ENCODE results near the gene SMAD5. TPM values are rescaled to one million over a fixed set of nuclear protein-coding genes. Genes with fewer than 3 reads are reported as not detected.

The SMAD5 gene
- total RNA-seq, 1 donor from 2014 or later, result 29.7 TPM

DNA sequence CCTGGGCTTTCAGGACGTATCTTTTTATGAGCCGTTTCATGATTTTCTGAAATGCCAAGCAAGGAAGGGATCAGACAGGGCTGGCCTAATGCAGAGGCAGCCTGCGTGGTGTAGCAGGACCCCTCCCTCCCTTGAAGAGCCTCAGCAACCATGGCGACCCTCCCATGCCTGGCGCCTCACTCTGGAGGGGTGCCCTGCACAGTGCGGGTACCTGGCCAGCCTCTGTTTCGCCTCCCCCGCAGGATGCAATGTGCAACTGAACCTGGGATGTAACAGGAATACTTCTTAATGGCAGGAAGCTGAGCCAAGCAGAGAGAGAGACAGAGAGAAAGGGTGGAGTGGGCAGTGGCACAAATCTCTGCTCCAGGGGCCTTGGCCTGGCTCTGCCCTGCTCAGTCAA lies 83.6 kb downstream of the SMAD5 start:
- Histone ChIP-seq H3K36me3 (ENCODE audit: control insufficient read depth, insufficient read depth, low read length) (no peaks in the 10 kb centered on the region), H3K27me3 (ENCODE audit: control insufficient read depth, insufficient read depth, low read length) (peaks cover 2% of the 10 kb centered on the region), H3K4me3 (ENCODE audit: low read depth, low read length) (no peak overlapping the region)
- FAIRE-seq (no peak), DNase-seq (ENCODE audit: low read depth) (no peak)
- TF ChIP-seq, protein P1, sequence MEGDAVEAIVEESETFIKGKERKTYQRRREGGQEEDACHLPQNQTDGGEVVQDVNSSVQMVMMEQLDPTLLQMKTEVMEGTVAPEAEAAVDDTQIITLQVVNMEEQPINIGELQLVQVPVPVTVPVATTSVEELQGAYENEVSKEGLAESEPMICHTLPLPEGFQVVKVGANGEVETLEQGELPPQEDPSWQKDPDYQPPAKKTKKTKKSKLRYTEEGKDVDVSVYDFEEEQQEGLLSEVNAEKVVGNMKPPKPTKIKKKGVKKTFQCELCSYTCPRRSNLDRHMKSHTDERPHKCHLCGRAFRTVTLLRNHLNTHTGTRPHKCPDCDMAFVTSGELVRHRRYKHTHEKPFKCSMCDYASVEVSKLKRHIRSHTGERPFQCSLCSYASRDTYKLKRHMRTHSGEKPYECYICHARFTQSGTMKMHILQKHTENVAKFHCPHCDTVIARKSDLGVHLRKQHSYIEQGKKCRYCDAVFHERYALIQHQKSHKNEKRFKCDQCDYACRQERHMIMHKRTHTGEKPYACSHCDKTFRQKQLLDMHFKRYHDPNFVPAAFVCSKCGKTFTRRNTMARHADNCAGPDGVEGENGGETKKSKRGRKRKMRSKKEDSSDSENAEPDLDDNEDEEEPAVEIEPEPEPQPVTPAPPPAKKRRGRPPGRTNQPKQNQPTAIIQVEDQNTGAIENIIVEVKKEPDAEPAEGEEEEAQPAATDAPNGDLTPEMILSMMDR (IDR thresholded peaks at IDR 0.05; ENCODE audit: insufficient read depth, low read length, severe bottlenecking), result no peak

DNA sequence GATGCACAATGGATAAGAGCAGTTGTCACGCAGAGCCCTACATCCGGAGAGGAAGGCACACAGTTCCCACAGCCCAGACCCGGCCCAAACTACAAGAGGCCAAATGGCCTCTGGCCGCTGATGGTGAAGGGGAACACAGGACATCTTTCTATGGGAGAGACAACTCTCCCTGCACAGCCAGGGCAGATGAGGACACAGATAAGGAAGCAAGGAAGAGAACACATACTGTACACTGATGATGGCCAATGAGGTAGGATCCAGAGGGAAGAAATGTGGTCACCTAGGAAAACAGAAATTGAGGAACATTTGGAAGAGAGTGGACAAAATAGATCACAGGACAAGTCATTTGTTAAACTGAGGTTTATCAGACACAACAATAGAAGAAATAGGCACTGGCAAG lies 88.7 kb downstream of the SMAD5 start:
- no peaks in the 10 kb centered on the region for H3K36me3 ChIP-seq (ENCODE audit: control insufficient read depth, insufficient read depth, low read length)
- DNase-seq (ENCODE audit: low read depth) (no peak), FAIRE-seq (no peak)
- no peaks in the 10 kb centered on the region for H3K27me3 ChIP-seq (ENCODE audit: control insufficient read depth, insufficient read depth, low read length)
- TF ChIP-seq, protein P1 (IDR thresholded peaks at IDR 0.05; ENCODE audit: insufficient read depth, low read length, severe bottlenecking), result no peak
- H3K4me3 ChIP-seq (ENCODE audit: low read depth, low read length), result no peak overlapping the region

- TF ChIP-seq, protein P1 (IDR thresholded peaks at IDR 0.05; ENCODE audit: insufficient read depth, low read length, severe bottlenecking), result no peak
- DNase-seq (ENCODE audit: low read depth) (peak; percentile 13), FAIRE-seq (peak; percentile 23)
- Histone ChIP-seq H3K27me3 (ENCODE audit: control insufficient read depth, insufficient read depth, low read length) (peaks cover 5% of the 10 kb centered on the region), H3K36me3 (ENCODE audit: control insufficient read depth, insufficient read depth, low read length) (no peaks in the 10 kb centered on the region), H3K4me3 (ENCODE audit: low read depth, low read length) (no peak overlapping the region)
Measured at GRCh38 chr5:136222580-136223235, 90.1 kb downstream of the SMAD5 start.

GRCh38 chr5:136225796-136226195 lies 93.2 kb downstream of the SMAD5 start:
- TF ChIP-seq, protein P1 (IDR thresholded peaks at IDR 0.05; ENCODE audit: insufficient read depth, low read length, severe bottlenecking), result no peak
- H3K27me3 ChIP-seq (ENCODE audit: control insufficient read depth, insufficient read depth, low read length), result peaks cover 13% of the 10 kb centered on the region
- DNase-seq (ENCODE audit: low read depth) (no peak), FAIRE-seq (no peak)
- H3K4me3 ChIP-seq (ENCODE audit: low read depth, low read length), result no peak overlapping the region
- H3K36me3 ChIP-seq (ENCODE audit: control insufficient read depth, insufficient read depth, low read length), result no peaks in the 10 kb centered on the region

DNA sequence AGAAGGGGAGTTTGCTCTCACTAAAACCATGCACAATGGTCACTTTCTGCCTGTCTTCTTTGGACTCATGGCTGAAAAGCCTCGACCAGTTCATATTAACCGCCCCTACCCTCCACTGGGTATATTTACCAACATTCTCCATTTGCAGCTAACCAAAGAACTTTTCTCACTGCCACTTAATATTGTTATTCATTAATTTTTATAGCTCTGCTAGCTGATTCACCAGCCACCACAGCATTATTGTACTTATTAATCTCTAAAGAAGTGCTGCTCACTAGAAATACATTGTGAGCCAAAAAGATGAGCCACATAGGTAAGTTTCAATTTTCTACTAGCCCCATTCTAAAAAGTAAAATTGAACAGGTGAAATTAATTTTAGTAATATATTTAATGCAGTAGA lies 93.8 kb downstream of the SMAD5 start:
- no peaks in the 10 kb centered on the region for H3K36me3 ChIP-seq (ENCODE audit: control insufficient read depth, insufficient read depth, low read length)
- H3K27me3 ChIP-seq (ENCODE audit: control insufficient read depth, insufficient read depth, low read length), result peaks cover 13% of the 10 kb centered on the region
- no peak overlapping the region for H3K4me3 ChIP-seq (ENCODE audit: low read depth, low read length)
- TF ChIP-seq, protein P1 (IDR thresholded peaks at IDR 0.05; ENCODE audit: insufficient read depth, low read length, severe bottlenecking), result no peak
- no peak for DNase-seq (ENCODE audit: low read depth)
- no peak for FAIRE-seq

Data from bronchial epithelial cell (primary cell).